ENCODE results near the gene MEIS2. TPM values are rescaled to one million over a fixed set of nuclear protein-coding genes. Genes with fewer than 3 reads are reported as not detected.
A peak's percentile ranks its signal among the peaks of the same experiment; 100 is the strongest.

Gene MEIS2
- total and polyA plus RNA-seq, 12 donors, result 21.1 to 64.5 (median 48.5) TPM

DNA sequence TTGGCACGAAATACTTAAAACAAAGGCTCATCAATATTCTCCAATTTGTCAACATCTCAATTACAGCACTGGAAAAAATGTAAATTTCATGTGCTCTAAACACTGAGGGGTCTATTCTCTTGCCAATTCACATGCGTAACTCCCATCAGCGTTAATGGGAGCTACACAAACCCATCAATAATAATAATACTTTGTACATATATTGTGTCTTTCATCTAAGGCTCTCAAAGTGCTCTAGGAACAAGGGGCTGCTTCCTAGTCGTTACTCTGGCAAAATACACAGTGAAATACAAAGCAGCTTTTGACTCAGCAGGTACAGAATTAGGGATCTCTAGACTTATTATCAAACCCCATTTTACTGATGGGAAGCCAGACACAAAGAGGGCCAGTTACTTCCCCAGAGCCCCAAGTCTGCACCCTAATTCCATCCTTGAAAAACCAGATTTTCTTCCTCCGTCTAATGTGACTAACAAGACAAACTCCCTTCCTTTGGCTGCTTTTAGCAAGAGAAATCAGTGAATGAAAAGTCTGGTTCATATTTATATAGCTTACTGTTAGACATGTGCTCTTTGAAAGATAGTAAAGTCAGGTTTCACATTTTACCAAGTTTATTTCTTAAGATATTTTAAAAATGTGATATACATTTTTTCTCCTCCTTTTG lies 20.0 kb downstream of the MEIS2 start:
- H3K9me3 ChIP-seq, result no peaks in the 10 kb centered on the region
- TF ChIP-seq, protein P1, sequence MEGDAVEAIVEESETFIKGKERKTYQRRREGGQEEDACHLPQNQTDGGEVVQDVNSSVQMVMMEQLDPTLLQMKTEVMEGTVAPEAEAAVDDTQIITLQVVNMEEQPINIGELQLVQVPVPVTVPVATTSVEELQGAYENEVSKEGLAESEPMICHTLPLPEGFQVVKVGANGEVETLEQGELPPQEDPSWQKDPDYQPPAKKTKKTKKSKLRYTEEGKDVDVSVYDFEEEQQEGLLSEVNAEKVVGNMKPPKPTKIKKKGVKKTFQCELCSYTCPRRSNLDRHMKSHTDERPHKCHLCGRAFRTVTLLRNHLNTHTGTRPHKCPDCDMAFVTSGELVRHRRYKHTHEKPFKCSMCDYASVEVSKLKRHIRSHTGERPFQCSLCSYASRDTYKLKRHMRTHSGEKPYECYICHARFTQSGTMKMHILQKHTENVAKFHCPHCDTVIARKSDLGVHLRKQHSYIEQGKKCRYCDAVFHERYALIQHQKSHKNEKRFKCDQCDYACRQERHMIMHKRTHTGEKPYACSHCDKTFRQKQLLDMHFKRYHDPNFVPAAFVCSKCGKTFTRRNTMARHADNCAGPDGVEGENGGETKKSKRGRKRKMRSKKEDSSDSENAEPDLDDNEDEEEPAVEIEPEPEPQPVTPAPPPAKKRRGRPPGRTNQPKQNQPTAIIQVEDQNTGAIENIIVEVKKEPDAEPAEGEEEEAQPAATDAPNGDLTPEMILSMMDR (IDR thresholded peaks at IDR 0.05), result no peak
- peaks cover 0 to 55% (median 9%) of the 10 kb centered on the region in 9 donors for H3K36me3 ChIP-seq
- intact Hi-C loops (cut with DNase I), result no loop called here
- ATAC-seq (no peak), DNase-seq (no peak)
- H3K27ac ChIP-seq, result peak overlapping the region in 5 of 10 donors; percentile 22 to 69 (median 49)
- H3K4me3 ChIP-seq, result no peak overlapping the region
- H3K27me3 ChIP-seq, result no peaks in the 10 kb centered on the region
- H3K4me1 ChIP-seq, result peaks cover 2 to 85% (median 53%) of the 10 kb centered on the region in 9 donors
- 45 to 54% methylated on average over 5 of the region's 5 CpGs for WGBS, 2 donors

DNA sequence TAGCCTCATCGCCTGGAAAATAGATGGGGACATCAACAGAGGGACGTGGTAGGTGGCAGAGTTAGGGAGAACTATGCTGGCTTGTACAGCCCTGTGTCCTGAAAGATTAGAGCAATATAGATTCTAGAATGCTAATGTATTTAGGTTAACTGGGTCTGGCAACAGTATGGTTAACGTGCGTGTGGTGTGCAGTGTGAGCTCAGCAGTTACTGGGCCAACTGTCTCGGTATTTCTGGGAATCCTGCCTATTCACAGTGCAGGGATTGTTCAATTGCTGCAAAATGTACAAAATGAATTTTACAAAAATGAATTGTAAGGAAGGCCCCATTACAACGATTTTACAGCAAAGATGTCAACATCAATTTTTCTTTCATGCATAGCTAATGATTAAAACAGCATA lies 20.6 kb downstream of the MEIS2 start:
- Histone ChIP-seq H3K27ac (peak overlapping the region in 5 of 10 donors; percentile 14 to 69 (median 35)), H3K9me3 (no peaks in the 10 kb centered on the region), H3K4me3 (peak overlapping the region in 1 of 10 donors; percentile 3), H3K27me3 (no peaks in the 10 kb centered on the region), H3K36me3 (peaks cover 0 to 61% (median 9%) of the 10 kb centered on the region in 9 donors), H3K4me1 (peaks cover 2 to 78% (median 46%) of the 10 kb centered on the region in 9 donors)
- DNase-seq, result no peak
- ATAC-seq, result peak in 6 of 8 donors; percentile 46 to 77 (median 60)
- TF ChIP-seq, protein P1 (IDR thresholded peaks at IDR 0.05), result no peak
- 26 to 30% methylated on average over 6 of the region's 6 CpGs for WGBS, 2 donors
- intact Hi-C loops (cut with DNase I), result no loop called here

DNA sequence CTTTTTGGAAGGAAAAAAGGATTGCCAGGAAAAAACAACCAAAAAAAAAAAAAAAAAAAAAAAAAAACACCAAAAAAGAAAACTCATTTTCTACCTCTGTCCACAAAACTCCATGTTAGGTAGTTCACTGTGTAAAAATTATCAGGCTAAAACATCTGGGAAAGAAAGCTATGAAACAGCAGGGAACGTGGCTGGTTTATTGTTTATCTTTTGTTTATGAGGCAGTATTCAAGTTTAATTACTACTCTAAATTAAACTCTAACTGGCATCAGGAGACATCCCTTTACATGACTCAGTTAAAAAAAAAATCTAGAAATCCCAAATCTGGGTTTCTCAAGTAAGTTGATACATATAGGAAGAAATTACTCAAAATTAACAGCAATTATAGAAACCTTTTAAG lies 21.8 kb downstream of the MEIS2 start:
- WGBS, 2 donors, result 26 to 29% methylated on average over 1 of the region's 1 CpG
- no peaks in the 10 kb centered on the region for H3K9me3 ChIP-seq
- TF ChIP-seq, protein P1 (IDR thresholded peaks at IDR 0.05), result no peak
- H3K36me3 ChIP-seq, result peaks cover 0 to 51% (median 8%) of the 10 kb centered on the region in 9 donors
- no peak for ATAC-seq
- peaks cover 2 to 67% (median 38%) of the 10 kb centered on the region in 9 donors for H3K4me1 ChIP-seq
- no peak for DNase-seq
- H3K4me3 ChIP-seq, result no peak overlapping the region
- no peak overlapping the region for H3K27ac ChIP-seq
- intact Hi-C loops (cut with DNase I), result no loop called here
- H3K27me3 ChIP-seq, result no peaks in the 10 kb centered on the region

DNA sequence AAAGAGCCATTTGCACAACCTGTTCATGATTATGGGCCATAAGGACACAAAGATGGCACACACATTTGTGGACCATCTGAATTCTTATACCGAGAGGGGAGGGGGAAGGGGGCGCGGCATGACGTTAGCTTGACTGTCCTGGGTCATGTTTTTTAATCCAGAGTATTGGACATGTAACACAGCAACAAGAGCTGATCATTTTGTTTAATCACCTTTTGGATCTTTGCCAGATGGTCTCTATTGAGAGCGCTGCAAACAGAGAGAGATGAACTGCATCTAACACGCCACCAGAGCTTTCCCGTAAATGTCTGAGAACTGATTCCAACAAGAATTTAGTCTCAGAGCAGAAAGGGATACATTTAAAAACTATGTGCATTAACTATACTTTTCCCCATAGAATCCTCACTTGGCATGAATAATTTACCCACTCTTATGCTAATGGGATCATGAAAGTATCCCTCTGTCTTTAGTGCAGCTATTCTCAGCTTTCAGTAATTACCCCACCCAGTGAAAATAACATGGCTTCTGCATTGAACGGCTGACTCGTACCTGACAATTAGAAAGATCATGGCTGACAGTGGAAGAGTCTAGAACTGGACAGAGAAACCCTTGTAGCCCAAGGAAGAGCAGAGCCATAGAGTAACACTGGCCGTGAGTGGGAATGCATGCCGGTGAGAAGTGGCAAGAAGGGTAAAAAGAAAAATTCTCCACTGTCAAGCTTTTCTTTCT lies 22.6 kb downstream of the MEIS2 start:
- ATAC-seq (peak in 1 of 8 donors; percentile 12), DNase-seq (no peak)
- no peak overlapping the region for H3K27ac ChIP-seq
- intact Hi-C loops (cut with DNase I), result no loop called here
- TF ChIP-seq, protein P1 (IDR thresholded peaks at IDR 0.05), result no peak
- 76 to 79% methylated on average over 11 of the region's 11 CpGs for WGBS, 2 donors
- H3K36me3 ChIP-seq, result peaks cover 0 to 44% (median 2%) of the 10 kb centered on the region in 9 donors
- no peak overlapping the region for H3K4me3 ChIP-seq
- H3K4me1 ChIP-seq, result peaks cover 2 to 59% (median 30%) of the 10 kb centered on the region in 9 donors
- no peaks in the 10 kb centered on the region for H3K9me3 ChIP-seq
- no peaks in the 10 kb centered on the region for H3K27me3 ChIP-seq

Measured in heart right ventricle (tissue), 16 donors.